DMS 273 treated with DMSO at 0.1 percent for 48 hours (cell line): ENCODE measurements around the gene SSRP1.
"Not testable (repeated sequence)": the region's sequence is repeated elsewhere in the genome, so short reads cannot be mapped to it uniquely, and the experiment has no call there.

ENCODE experiments used
- DNase-seq: peaks from one replicate; lab custom pipeline; 2025; lab: John Stamatoyannopoulos, UW

Gene SSRP1

DNA sequence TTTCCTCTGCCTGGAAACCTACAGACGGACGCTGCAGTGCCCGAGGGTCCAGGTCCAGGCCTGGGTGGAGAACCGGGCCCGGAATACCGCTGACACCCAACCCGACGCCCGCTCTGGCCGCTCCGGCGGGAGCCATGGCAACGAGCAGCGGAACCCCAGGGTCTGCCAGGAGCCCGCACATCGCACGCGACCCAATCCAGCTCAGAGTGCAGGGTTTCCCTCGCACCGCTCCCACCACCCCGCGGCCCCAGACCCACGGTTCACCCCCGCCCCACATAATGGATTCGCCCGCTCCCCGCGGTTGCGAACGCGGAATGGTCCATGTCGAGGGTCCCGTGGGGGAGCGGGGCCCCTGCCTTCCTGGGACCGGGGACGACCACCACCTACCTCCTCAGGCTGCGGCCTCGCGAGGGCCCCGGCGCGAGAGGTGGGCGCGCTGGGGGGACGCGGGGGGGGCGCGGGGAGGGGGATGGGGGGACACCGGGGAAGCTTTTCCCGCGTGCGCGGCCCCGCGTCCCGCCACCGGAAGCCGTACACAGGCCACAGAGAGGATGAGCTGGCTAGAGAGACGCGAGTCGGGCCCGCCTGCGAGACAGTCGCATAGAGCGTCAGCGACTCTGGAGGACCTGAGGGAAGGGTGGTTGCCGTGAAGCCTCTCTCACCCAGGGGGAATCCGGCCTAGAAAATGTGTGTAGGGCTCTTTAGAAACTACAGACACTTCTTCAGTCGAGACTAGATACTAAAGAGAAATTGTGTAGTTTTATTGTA lies at the start of gene SSRP1:
TSS of gene SSRP1 (minus strand) at position 550 of the 768 bp plus-strand sequence. CDS start 771 bp downstream, outside the sequence.
- peak; percentile 68 for DNase-seq

GRCh38 chr11:57380975-57381374 lies 45.3 kb upstream of the SSRP1 start, which contains the start of gene PRG3:
Gene PRG3, minus strand, starts transcription at chr11:57381150. Its CDS starts 442 bp downstream, at chr11:57380708.
- no peak for DNase-seq

DNA sequence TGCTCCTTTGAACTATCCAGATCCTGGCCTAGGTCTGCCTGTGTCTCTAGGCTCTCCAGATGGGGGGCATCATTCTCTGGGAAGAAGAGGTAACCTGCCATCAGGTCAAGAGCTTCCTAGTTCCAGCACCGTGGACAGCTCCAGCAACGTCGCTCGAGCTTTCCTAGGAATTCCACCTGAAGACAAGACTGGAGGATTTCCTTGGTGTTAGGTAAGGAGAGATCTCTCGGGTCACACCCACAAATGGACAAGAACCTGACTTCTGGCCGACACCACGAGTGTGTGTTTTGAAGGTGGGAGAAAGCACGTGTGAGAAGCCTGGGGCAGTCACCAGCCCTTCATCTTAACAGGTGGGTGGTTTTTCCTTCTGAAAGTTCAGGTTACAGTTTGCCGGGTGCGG lies 44.0 kb upstream of the SSRP1 start:
- no peak for DNase-seq

GRCh38 chr11:57378186-57378585 lies 42.5 kb upstream of the SSRP1 start:
- DNase-seq: no peak

GRCh38 chr11:57377107-57377506 lies 41.4 kb upstream of the SSRP1 start:
- peak; percentile 32 for DNase-seq

- no peak for DNase-seq
These were observed 40.7 kb upstream of the SSRP1 start for GRCh38 chr11:57376095-57377090.

- DNase-seq: no peak
These were observed 39.8 kb upstream of the SSRP1 start for GRCh38 chr11:57375490-57375889.

- DNase-seq: no peak
These were observed 39.3 kb upstream of the SSRP1 start for GRCh38 chr11:57374966-57375365.

DNA sequence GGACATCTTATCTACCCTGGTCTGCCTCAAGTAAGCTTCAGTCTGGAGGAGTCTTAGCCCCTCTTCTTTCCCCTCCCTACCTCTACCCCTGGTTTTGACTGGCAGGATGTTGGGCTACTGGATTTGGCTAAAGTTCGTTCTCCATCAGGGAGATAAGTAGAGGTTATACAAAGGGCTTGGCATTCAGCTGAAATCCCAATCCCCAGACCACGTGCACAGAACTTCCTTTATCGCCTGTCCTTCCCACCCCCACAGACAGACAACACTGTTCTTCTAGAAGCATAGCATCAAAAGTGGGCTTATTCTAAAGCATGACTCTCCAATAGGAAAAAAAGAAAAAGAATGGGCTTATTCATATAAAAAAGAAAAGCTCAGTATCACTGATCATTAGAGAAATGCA lies 37.5 kb upstream of the SSRP1 start:
- no peak for DNase-seq

GRCh38 chr11:57370941-57371340 lies 35.2 kb upstream of the SSRP1 start:
- no peak for DNase-seq

- no peak for DNase-seq
These were observed 34.6 kb upstream of the SSRP1 start for GRCh38 chr11:57370251-57370650.

DNA sequence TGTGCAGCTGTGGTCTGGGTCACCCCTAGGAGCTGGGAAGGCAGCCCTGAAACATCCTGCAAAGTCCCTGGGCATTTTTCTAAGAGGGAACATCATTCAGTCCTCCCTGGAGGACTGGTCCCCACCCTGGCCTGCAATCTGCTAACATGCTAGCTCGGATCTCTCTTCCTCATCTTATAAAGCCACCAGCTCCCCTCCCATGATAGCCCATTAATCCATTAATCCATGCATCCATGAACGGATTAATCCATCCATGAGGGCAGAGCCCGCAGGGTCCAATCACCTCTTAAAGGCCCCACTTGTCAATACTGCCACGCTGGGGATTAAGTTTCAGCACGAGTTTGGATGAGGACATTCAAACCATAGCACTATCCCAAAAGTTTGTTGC lies 33.1 kb upstream of the SSRP1 start:
- no peak for DNase-seq

DNA sequence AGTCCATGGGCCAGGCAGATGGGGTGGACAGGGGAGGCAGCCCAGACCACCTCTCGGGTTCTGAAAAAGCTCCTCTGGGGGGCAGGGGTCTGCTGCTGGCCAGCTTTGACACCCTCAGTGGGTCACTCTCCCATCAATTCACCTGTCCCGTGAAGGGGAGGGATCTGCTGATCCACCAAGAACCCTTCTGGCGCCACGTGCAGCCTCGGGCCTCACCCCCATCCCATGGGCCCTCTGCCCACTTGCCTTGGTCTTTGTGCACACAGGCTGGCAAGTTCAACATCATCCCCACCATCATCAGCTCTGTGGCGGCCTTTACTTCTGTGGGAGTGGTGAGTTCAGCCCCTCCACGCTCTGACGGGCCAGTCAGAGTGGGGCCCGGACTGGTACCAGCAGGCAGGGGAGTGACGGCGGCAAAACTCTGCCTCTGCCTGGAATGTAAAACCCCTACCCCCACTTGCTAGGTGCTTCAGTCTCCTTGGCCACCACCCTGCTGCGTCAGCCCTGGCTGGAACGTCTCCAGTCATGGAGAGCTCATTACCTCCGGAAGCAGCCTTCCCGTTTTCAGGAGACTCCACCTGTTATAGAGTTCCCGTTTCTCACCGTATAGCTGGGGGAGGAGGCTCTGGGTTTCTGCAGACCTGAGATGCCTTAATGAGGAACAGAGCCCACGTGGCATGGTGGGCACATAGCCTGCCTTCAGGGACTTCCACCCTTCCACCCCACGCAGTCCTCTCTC lies 32.6 kb upstream of the SSRP1 start:
- DNase-seq: no peak

GRCh38 chr11:57364851-57365660 lies 29.4 kb upstream of the SSRP1 start:
- DNase-seq: no peak

- DNase-seq: no peak
These were observed 27.7 kb upstream of the SSRP1 start for GRCh38 chr11:57363131-57364080.

DNA sequence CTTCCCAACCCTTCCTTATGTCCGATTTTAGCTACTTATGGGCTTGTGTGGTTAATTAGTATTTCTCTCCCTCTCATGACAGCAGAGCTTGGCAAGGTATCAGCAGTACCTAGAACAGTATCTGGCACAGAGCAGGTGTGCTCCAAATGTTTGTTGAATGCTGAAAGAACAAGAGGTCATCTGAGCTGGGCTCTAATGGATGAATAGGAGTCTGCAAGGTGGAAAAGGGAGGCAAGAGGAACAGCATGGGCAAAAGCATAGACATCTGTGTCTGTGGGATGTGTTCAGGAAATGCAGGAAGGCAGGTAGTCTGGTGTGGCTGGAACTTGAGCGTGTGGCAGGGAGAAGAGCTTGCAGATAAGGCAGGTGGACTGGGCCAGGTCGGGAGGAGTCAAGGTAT lies 26.2 kb upstream of the SSRP1 start:
- no peak for DNase-seq

DNA sequence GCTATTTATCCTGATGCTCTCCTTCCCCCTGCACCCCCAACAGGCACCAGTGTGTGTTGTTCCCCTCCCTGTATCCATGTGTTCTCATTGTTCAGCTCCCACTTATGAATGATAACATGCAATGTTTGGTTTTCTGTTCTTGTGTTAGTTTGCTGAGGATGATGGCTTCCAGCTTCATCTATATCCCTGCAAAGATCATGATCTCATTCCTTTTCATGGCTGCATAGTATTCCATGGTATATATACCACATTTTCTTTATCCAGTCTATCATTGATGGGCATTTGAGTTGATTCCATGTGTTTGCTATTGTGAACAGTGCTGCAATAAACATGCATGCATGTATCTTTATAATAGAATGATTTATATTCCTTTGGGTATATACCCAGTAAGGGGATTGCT lies 25.7 kb upstream of the SSRP1 start:
- DNase-seq: not testable (repeated sequence)

- no peak for DNase-seq
These were observed 25.3 kb upstream of the SSRP1 start for GRCh38 chr11:57360991-57361390.

DNA sequence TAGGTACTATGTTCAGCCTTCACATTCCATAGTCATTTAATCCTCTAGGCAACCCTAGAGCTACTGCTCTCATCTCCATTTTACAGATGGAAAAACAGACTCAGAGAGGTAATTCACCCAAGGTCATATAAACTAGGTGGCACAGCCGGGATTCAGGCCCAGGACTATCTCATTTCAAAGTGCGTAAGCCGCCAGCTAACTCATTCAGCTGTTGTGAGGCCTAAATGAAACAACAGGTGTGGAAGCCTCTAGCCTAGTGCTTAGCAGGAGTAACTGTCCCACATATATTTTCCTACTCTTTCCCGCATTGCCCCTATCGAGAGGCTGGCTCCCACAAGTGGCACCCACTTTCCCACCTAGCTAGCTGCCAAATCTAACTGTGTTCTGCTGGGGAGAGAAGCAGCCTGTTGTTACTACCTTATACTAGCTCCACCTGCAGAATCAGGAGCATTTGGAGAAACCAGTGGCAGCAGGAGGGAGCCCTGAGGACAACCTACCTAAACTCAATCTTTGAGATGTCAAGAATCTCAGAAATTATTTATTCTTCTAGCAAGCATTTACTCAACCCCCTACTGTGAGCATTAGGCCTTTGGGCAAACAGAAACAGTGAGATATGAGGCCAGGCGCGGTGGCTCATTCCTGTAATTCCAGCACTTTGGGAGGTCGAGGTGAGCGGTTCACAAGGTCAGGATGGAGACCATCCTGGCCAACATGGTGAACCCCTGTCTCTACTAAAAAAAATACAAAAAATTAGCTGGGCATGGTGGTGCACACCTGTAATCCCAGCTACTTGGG lies 24.4 kb upstream of the SSRP1 start:
- DNase-seq: no peak
